HEK293 (cell line): ENCODE results near the gene SGIP1.

Experiments
- CTCF ChIA-PET: fragments of 350-600 bp; formaldehyde crosslinking; extraction: SDS; loops from one replicate; lab custom pipeline; 2021; ENCODE audit warnings: antibody characterized with exemption; lab: Yijun Ruan, JAX
- POLR2A ChIA-PET: fragments of 300-600 bp; formaldehyde crosslinking; extraction: SDS; loops from one replicate; lab custom pipeline; 2020; ENCODE audit warnings: antibody characterized with exemption, inconsistent platforms; lab: Yijun Ruan, JAX
- H3K27ac ChIP-seq: fragments of 200-500 bp; sonication (Bioruptor generic); 2 replicates; pipeline ENCODE4 v1.5.1; 2014; ENCODE audit warnings: low read depth, low read length, control low read depth, inconsistent platforms; ENCODE audit errors: extremely low read depth
- H3K36me3 ChIP-seq, 2 experiments: fragments of 200-500 bp in 1 of 2; sonication (Bioruptor generic) in 1 of 2; 1 replicate in 1 of 2; 2 replicates in 1 of 2; pipeline ENCODE4 v1.5.1; 2014 to 2017; ENCODE audit warnings: inconsistent platforms in 2 of 2, low read length in 2 of 2; ENCODE audit not compliant: control insufficient read depth in 2 of 2, insufficient read depth in 1 of 2
- H3K4me1 ChIP-seq: fragments of 200-500 bp; sonication (Bioruptor generic); 2 replicates; pipeline ENCODE4 v1.5.1; 2014; ENCODE audit warnings: mild to moderate bottlenecking, low read length, inconsistent platforms; ENCODE audit not compliant: control insufficient read depth, insufficient read depth
- H3K4me3 ChIP-seq: 2 replicates; pipeline ENCODE4 v1.5.1; 2011; ENCODE audit warnings: low read depth, mild to moderate bottlenecking, control low read depth, low read length, moderate library complexity
- H3K9me3 ChIP-seq: fragments of 200-500 bp; sonication (Bioruptor generic); 2 replicates; pipeline ENCODE4 v1.5.1; 2014; ENCODE audit warnings: low read depth, low read length, inconsistent platforms; ENCODE audit not compliant: control insufficient read depth, insufficient read depth
- SP3 ChIP-seq: fragments of 450-650 bp; formaldehyde crosslinking; IDR thresholded peaks from 2 replicates; pipeline ENCODE4 v1.5.1; 2016; ENCODE audit warnings: missing biosample characterization, missing genetic modification characterization
- YY1 ChIP-seq: fragments of 450-650 bp; formaldehyde crosslinking; IDR thresholded peaks from 2 replicates; pipeline ENCODE4 v1.5.1; 2018; ENCODE audit warnings: missing biosample characterization, missing genetic modification characterization
- ZNF155 ChIP-seq: fragments of 450-650 bp; formaldehyde crosslinking; IDR thresholded peaks from 2 replicates; pipeline ENCODE4 v1.5.1; 2016; ENCODE audit warnings: missing biosample characterization, missing genetic modification characterization
- ZNF16 ChIP-seq: fragments of 450-650 bp; formaldehyde crosslinking; IDR thresholded peaks from 2 replicates; pipeline ENCODE4 v1.5.1; 2016; ENCODE audit warnings: low read depth, missing biosample characterization, missing genetic modification characterization
- ZNF292 ChIP-seq: fragments of 450-650 bp; formaldehyde crosslinking; IDR thresholded peaks from 2 replicates; pipeline ENCODE4 v1.5.1; 2016; ENCODE audit warnings: low read depth, missing biosample characterization, missing genetic modification characterization, borderline replicate concordance
- ZNF366 ChIP-seq: fragments of 450-650 bp; formaldehyde crosslinking; conservative IDR thresholded peaks from 2 replicates; pipeline ENCODE4 v1.5.1; 2016; ENCODE audit warnings: missing biosample characterization, missing genetic modification characterization
- ZNF391 ChIP-seq: fragments of 450-650 bp; formaldehyde crosslinking; IDR thresholded peaks from 2 replicates; pipeline ENCODE4 v1.5.1; 2016; ENCODE audit warnings: low read depth, missing biosample characterization, missing genetic modification characterization, borderline replicate concordance
- ZNF473 ChIP-seq: fragments of 450-650 bp; formaldehyde crosslinking; IDR thresholded peaks from 2 replicates; pipeline ENCODE4 v1.5.1; 2017; ENCODE audit warnings: missing biosample characterization, missing genetic modification characterization
- ZNF558 ChIP-seq: fragments of 450-650 bp; formaldehyde crosslinking; IDR thresholded peaks from 2 replicates; pipeline ENCODE4 v1.5.1; 2016; ENCODE audit warnings: missing biosample characterization, missing genetic modification characterization
- ZNF600 ChIP-seq: fragments of 450-650 bp; formaldehyde crosslinking; IDR thresholded peaks from 2 replicates; pipeline ENCODE4 v1.5.1; 2016; ENCODE audit warnings: missing biosample characterization, missing genetic modification characterization
- ZNF664 ChIP-seq: fragments of 450-650 bp; formaldehyde crosslinking; IDR thresholded peaks from 2 replicates; pipeline ENCODE4 v1.5.1; 2016; ENCODE audit warnings: missing biosample characterization, missing genetic modification characterization
- ZNF747 ChIP-seq: fragments of 450-650 bp; formaldehyde crosslinking; IDR thresholded peaks from 2 replicates; pipeline ENCODE4 v1.5.1; 2016; ENCODE audit warnings: missing biosample characterization, missing genetic modification characterization
- ZNF768 ChIP-seq: fragments of 450-650 bp; formaldehyde crosslinking; IDR thresholded peaks from 2 replicates; pipeline ENCODE4 v1.5.1; 2018; ENCODE audit warnings: missing biosample characterization, mild to moderate bottlenecking, missing genetic modification characterization
- TF ChIP-seq, protein P1 (sequence below): fragments of 450-650 bp; IDR thresholded peaks from 2 replicates; pipeline ENCODE4 v1.5.1; 2018; ENCODE audit warnings: missing biosample characterization, missing genetic modification characterization

Gene SGIP1

DNA sequence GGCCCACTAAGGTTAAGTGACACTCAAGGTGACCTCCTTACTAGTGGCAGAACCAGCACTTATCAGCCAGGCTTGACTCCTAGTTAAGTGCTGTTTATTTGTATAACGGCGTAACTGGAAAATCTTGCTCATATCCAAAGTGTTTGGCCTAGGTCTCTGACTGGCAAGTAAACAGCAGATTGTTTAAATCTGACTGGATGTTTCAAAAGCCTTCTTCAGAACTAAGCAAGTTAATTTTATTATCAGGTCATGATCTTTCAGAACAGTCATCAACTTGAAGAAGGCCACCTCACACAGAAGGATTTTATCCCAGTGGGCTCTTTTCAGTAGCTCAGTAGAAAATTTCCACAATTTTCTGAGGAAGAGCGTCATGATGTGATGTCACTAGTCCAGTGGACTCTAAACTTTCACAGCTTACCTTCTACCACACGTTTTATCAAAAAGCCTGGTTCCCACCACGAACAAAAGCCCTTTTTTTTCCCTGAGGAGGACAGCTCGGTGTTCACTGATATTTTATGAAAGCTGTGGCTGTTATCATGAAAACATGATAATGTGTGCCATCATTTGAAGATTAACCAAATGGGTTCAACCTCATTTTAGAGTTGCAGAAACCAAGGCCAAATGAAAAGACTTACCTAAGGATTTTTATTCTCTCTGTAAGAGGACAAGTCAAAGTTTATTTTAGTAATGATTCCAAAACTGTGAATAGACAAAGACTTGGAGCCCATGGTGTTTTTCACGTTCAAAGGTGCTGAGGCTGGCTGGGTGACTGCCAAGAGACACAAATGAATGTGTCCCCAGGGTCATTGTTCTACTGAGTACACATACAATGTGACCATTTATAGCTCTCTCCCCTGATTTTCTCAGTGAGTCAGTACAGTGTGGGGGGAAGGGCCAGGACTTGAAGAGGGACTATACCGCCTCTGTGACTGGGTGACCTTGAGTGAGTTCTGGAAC is 9.1 kb downstream of the SGIP1 start (continued):
- TF ChIP-seq, protein P1, sequence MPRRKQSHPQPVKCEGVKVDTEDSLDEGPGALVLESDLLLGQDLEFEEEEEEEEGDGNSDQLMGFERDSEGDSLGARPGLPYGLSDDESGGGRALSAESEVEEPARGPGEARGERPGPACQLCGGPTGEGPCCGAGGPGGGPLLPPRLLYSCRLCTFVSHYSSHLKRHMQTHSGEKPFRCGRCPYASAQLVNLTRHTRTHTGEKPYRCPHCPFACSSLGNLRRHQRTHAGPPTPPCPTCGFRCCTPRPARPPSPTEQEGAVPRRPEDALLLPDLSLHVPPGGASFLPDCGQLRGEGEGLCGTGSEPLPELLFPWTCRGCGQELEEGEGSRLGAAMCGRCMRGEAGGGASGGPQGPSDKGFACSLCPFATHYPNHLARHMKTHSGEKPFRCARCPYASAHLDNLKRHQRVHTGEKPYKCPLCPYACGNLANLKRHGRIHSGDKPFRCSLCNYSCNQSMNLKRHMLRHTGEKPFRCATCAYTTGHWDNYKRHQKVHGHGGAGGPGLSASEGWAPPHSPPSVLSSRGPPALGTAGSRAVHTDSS, result peak; percentile 12; the same call in 1 of the 2 replicates

DNA sequence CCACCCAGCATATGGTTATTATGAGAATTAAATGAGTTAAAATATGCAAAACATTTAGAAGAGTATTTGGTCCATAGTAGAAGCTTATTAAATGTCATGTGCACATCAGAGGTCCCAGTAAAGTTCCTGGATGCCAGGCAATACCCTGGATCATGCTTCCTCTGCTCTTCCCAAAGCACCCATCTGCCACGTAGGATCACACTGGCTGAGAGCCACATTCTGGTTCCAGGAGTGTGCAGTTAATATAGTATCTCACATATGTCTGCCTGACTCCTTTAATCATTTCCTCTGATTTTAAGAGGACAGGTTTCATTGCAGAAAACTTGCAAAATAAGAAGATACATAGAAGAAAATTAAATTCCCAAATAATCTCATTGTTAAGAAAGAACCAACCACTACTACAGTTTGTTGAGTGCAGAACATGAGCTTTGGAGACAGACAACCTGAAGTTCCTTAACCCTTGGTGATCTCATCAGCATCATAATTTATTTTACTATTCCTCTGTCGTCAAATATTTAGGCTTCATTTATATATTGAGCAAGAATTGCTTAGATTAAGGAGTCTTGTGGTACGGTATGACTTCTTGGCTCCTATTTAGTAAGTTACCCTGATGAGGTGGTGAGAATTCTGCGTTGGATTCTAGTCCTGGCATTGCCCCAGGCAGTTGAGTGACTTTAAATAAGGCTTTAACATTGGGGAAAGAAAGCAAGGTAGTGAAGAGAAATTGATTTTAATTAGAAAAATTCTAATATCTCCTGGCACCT is 12.3 kb downstream of the SGIP1 start:
- Histone ChIP-seq H3K36me3 (no peaks in the 10 kb centered on the region), H3K9me3 (no peaks in the 10 kb centered on the region), H3K27ac (no peak overlapping the region), H3K4me1 (peaks cover 22% of the 10 kb centered on the region), H3K4me3 (no peak overlapping the region)
- TF ChIP-seq ZNF768 (no peak), ZNF16 (no peak), ZNF664 (tag by site-specific recombination) (0 out of 2 replicates have a peak, but pooled peaks have one; percentile 9), ZNF600 (0 out of 2 replicates have a peak, but pooled peaks have one; percentile 20), ZNF292 (tag by site-specific recombination) (no peak)
- CTCF ChIA-PET, result interaction anchor here (0.6 to 1.5 kb wide), 4 partner anchors 43 to 303 kb away, joined by 3 to 4 read pairs (median 3); no protein-coding TSS in a partner anchor
- POLR2A ChIA-PET, result no interaction called here

DNA sequence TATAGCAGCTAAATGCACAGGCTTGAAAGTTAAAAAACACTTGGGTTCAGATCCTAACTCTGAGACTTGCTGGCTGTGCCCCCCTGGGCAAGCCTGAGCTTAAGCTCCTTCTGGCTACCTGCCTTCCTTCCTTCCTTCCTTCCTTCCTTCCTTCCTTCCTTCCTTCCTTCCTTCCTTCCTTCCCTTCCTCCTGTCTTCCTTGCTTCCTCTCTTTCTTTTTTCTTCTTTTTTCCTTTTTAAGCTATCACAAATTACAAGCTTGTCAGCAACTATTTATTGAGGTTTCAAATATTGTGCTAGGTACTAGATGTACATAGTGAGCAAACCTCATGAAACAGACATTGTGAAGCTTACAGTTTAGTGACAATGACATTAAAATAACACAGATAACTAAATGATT is 15.1 kb downstream of the SGIP1 start:
- H3K9me3 ChIP-seq, result no peaks in the 10 kb centered on the region
- POLR2A ChIA-PET, result no interaction called here
- H3K36me3 ChIP-seq, result no peaks in the 10 kb centered on the region
- no peak overlapping the region for H3K27ac ChIP-seq
- CTCF ChIA-PET, result interaction anchor here (0.6 kb wide), 1 partner anchor 111 kb away, joined by 6 read pairs; no protein-coding TSS in a partner anchor
- H3K4me3 ChIP-seq, result no peak overlapping the region
- no peak for TF ChIP-seq YY1 (tag by site-specific recombination)
- peak; percentile 79 for TF ChIP-seq ZNF366 (tag by site-specific recombination)
- peaks cover 15% of the 10 kb centered on the region for H3K4me1 ChIP-seq

DNA sequence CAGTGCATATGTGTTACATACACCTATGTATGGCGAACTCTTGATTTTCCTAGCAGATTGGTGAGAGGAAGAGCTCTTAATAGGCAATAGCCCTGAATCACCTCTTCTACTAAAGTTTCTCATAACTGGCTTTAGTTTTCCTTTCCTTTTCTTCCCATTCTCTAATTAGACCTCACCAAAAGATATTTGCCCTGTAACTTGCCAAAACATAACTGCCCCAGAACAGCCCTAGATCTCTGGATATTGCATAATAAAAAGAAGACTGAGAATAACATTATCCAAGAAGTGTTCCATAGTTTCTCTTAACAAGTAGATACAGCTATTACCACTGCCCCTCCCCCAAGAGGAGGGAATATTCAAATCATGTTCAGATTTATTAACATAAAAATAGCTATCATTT is 16.3 kb downstream of the SGIP1 start:
- peaks cover 10% of the 10 kb centered on the region for H3K4me1 ChIP-seq
- POLR2A ChIA-PET, result no interaction called here
- CTCF ChIA-PET, result interaction anchor here (0.7 kb wide), 1 partner anchor 1153 kb away, joined by 3 read pairs; no protein-coding TSS in a partner anchor
- H3K27ac ChIP-seq, result no peak overlapping the region
- no peaks in the 10 kb centered on the region for H3K9me3 ChIP-seq
- no peak overlapping the region for H3K4me3 ChIP-seq
- TF ChIP-seq ZNF155 (tag by site-specific recombination) (no peak), SP3 (tag by site-specific recombination) (no peak), ZNF391 (tag by site-specific recombination) (no peak), ZNF473 (no peak), ZNF747 (tag by site-specific recombination) (no peak), ZNF558 (tag by site-specific recombination) (no peak)
- no peaks in the 10 kb centered on the region for H3K36me3 ChIP-seq
